PC-9 (cell line): Measurements from ENCODE around the gene INPP5B. TPM values are rescaled to one million over a fixed set of nuclear protein-coding genes. Genes with fewer than 3 reads are reported as not detected.

Experiments
- BruUV-seq: library from RNA; stranded (reverse); fragments of 400-500 nt; replicated peaks from 2 replicates; lab custom pipeline; 2021; lab: Mats Ljungman, UMichigan
- CTCF ChIA-PET: fragments of 300-600 bp; sonication (Branson Sonifier 250); formaldehyde crosslinking; loops from one replicate; lab custom pipeline; 2022; ENCODE audit warnings: antibody characterized with exemption; lab: Charles Lee
- POLR2A ChIA-PET: fragments of 300-600 bp; sonication (Branson Sonifier 250); formaldehyde crosslinking; loops from one replicate; lab custom pipeline; 2022; ENCODE audit warnings: antibody characterized with exemption; ENCODE audit not compliant: unreplicated experiment; lab: Charles Lee
- DNase-seq, 2 experiments: peaks; one replicate each; pipeline versions ENCODE4 v3.0.0 to v3.0.0-alpha.2; 2015 to 2022; ENCODE audit warnings: mixed read lengths in 1 of 2
- H2AFZ ChIP-seq: fragments of 200-600 bp; sonication (generic); 2 replicates; pipeline ENCODE4 v1.8.1; 2017; ENCODE audit warnings: antibody characterized with exemption
- H3F3A ChIP-seq: fragments of 200-600 bp; sonication (generic); 2 replicates; pipeline ENCODE4 v1.8.1; 2017; ENCODE audit warnings: antibody characterized with exemption, mild to moderate bottlenecking, low read depth; ENCODE audit not compliant: insufficient read depth
- H3K27ac ChIP-seq: fragments of 200-600 bp; sonication (generic); 2 replicates; pipeline ENCODE4 v1.6.1; 2016; ENCODE audit warnings: mixed run types
- H3K27me3 ChIP-seq: fragments of 200-600 bp; sonication (generic); 2 replicates; pipeline ENCODE4 v1.6.1; 2016; ENCODE audit warnings: low read depth, mixed run types; ENCODE audit not compliant: insufficient read depth
- H3K36me3 ChIP-seq: fragments of 200-600 bp; sonication (generic); 2 replicates; pipeline ENCODE4 v1.6.1; 2016; ENCODE audit warnings: low read depth, mixed run types
- H3K4me1 ChIP-seq: fragments of 200-600 bp; sonication (generic); replicated peaks from 2 replicates; pipeline ENCODE4 v1.6.1; 2016; ENCODE audit warnings: mixed run types; ENCODE audit not compliant: insufficient read depth
- H3K4me2 ChIP-seq: fragments of 200-600 bp; sonication (generic); 2 replicates; pipeline ENCODE4 v1.6.1; 2017; ENCODE audit warnings: mixed run types
- H3K4me3 ChIP-seq: fragments of 200-600 bp; sonication (generic); 2 replicates; pipeline ENCODE4 v1.6.1; 2016; ENCODE audit warnings: mixed run types
- H3K79me2 ChIP-seq: fragments of 200-600 bp; sonication (generic); 2 replicates; pipeline ENCODE4 v1.6.1; 2017; ENCODE audit warnings: low read depth, mixed run types
- H3K9me2 ChIP-seq: fragments of 200-600 bp; sonication (generic); 2 replicates; pipeline ENCODE4 v1.8.1; 2017; ENCODE audit warnings: mild to moderate bottlenecking; ENCODE audit not compliant: insufficient read depth
- H3K9me3 ChIP-seq: fragments of 200-600 bp; sonication (generic); 2 replicates; pipeline ENCODE4 v1.8.1; 2016; ENCODE audit warnings: low read depth; ENCODE audit not compliant: insufficient read depth
- H4K20me1 ChIP-seq: fragments of 200-600 bp; sonication (generic); 2 replicates; pipeline ENCODE4 v1.8.1; 2017; ENCODE audit not compliant: insufficient read depth
- CTCF ChIP-seq: fragments of 200-600 bp; sonication (generic); conservative IDR thresholded peaks from 2 replicates; pipeline ENCODE4 v1.6.1; 2017; ENCODE audit warnings: mixed run types, antibody characterized with exemption, mild to moderate bottlenecking, moderate library complexity
- EZH2 ChIP-seq: fragments of 200-600 bp; sonication (generic); IDR thresholded peaks from 2 replicates; pipeline ENCODE4 v1.8.0; 2017; ENCODE audit warnings: antibody characterized with exemption, low read depth
- intact Hi-C: fragments of 100-400 bp; cut with micrococcal nuclease; formaldehyde crosslinking; loops from one replicate; pipeline ENCODE4 v1.10.0; 2022; ENCODE audit not compliant: unreplicated experiment
- total RNA-seq: library from RNA; stranded (reverse); gene quantifications from 2 replicates; pipeline ENCODE4 v1.2.3, GENCODE V29; 2021

Gene INPP5B
- total RNA-seq, 1 experiment from 2014 or later, result 28.1 TPM

- Histone ChIP-seq H3K79me2 (peaks cover 30% of the 10 kb centered on the region), H2AFZ (peak overlapping the region; percentile 92), H3K4me1 (peaks cover 10% of the 10 kb centered on the region), H3K4me3 (peak overlapping the region; percentile 89), H3F3A (0 out of 2 replicates have a peak, but pooled peaks cover 4% of the 10 kb centered on the region), H3K27ac (no peak overlapping the region), H4K20me1 (peaks cover 5% of the 10 kb centered on the region), H3K9me3 (no peaks in the 10 kb centered on the region), H3K4me2 (peak overlapping the region; percentile 92), H3K9me2 (no peaks in the 10 kb centered on the region), H3K27me3 (no peaks in the 10 kb centered on the region), H3K36me3 (peaks cover 10% of the 10 kb centered on the region)
- POLR2A ChIA-PET, result interaction anchor here (0.5 to 0.6 kb wide), 2 partner anchors 14 to 455 kb away, joined by 3 read pairs; no protein-coding TSS in a partner anchor
- CTCF ChIA-PET, result interaction anchor here (0.9 kb wide), 2 partner anchors 24 to 149 kb away, joined by 3 to 5 read pairs; no protein-coding TSS in a partner anchor
- TF ChIP-seq EZH2 (no peak), CTCF (no peak)
- peak in 1 of 2 experiments; percentile 56 for DNase-seq
- intact Hi-C loops, result loop anchor here (5.0 kb wide), 1 partner anchor 182 kb away; the partner anchor contains the start of genes C1orf122 and YRDC
- TSS peak; percentile 53 for BruUV-seq
Observed at GRCh38 chr1:37989361-37989930, 42.6 kb upstream of the INPP5B start.

GRCh38 chr1:37987679-37988078, 40.8 kb upstream of the INPP5B start:
- no peaks in the 10 kb centered on the region for H3K9me2 ChIP-seq
- no peaks in the 10 kb centered on the region for H3K9me3 ChIP-seq
- intact Hi-C loops, result loop anchor here (5.0 kb wide), 1 partner anchor 180 kb away; the partner anchor contains the start of genes C1orf122 and YRDC
- H3K27me3 ChIP-seq, result no peaks in the 10 kb centered on the region
- peaks cover 30% of the 10 kb centered on the region for H3K79me2 ChIP-seq
- H3F3A ChIP-seq, result 0 out of 2 replicates have a peak, but pooled peaks cover 4% of the 10 kb centered on the region
- peaks cover 10% of the 10 kb centered on the region for H3K4me1 ChIP-seq
- peaks cover 5% of the 10 kb centered on the region for H4K20me1 ChIP-seq
- H3K4me2 ChIP-seq, result no peak overlapping the region
- no peak overlapping the region for H3K27ac ChIP-seq
- H3K36me3 ChIP-seq, result peaks cover 10% of the 10 kb centered on the region
- no peak overlapping the region for H2AFZ ChIP-seq
- no TSS peak for BruUV-seq
- DNase-seq, result no peak
- ChIA-PET POLR2A (no interaction called here), CTCF (interaction anchor here (0.6 kb wide), 1 partner anchor 141 kb away, joined by 3 read pairs; no protein-coding TSS in a partner anchor)
- H3K4me3 ChIP-seq, result no peak overlapping the region
- TF ChIP-seq CTCF (no peak), EZH2 (no peak)

- peaks cover 18% of the 10 kb centered on the region for H3K79me2 ChIP-seq
- peaks cover 6% of the 10 kb centered on the region for H3K4me1 ChIP-seq
- no peak overlapping the region for H3K4me2 ChIP-seq
- 0 out of 2 replicates have a peak, but pooled peaks cover 4% of the 10 kb centered on the region for H3F3A ChIP-seq
- peaks cover 5% of the 10 kb centered on the region; the same call in 1 of the 2 replicates for H4K20me1 ChIP-seq
- no peak overlapping the region for H2AFZ ChIP-seq
- ChIA-PET POLR2A (no interaction called here), CTCF (no interaction called here)
- no peaks in the 10 kb centered on the region for H3K9me3 ChIP-seq
- H3K27ac ChIP-seq, result no peak overlapping the region
- DNase-seq, result no peak
- H3K27me3 ChIP-seq, result no peaks in the 10 kb centered on the region
- H3K9me2 ChIP-seq, result no peaks in the 10 kb centered on the region
- no peak for TF ChIP-seq EZH2
- no peak for TF ChIP-seq CTCF
- no TSS peak for BruUV-seq
- peaks cover 34% of the 10 kb centered on the region for H3K36me3 ChIP-seq
- no peak overlapping the region for H3K4me3 ChIP-seq
- intact Hi-C loops, result no loop called here
Observed at GRCh38 chr1:37983546-37983945, 36.7 kb upstream of the INPP5B start.
